Activated CD4-positive, alpha-beta T cell treated with anti-CD3 and anti-CD28 coated beads for 48 hours (primary cell): Measurements from ENCODE around the gene ZNF17.
"Not testable (repeated sequence)": the region's sequence is repeated elsewhere in the genome, so short reads cannot be mapped to it uniquely, and the experiment has no call there.

Source experiments
- DNase-seq: peaks from one replicate; pipeline ENCODE4 v3.0.0-alpha.2; 2020

ZNF17 gene

DNA sequence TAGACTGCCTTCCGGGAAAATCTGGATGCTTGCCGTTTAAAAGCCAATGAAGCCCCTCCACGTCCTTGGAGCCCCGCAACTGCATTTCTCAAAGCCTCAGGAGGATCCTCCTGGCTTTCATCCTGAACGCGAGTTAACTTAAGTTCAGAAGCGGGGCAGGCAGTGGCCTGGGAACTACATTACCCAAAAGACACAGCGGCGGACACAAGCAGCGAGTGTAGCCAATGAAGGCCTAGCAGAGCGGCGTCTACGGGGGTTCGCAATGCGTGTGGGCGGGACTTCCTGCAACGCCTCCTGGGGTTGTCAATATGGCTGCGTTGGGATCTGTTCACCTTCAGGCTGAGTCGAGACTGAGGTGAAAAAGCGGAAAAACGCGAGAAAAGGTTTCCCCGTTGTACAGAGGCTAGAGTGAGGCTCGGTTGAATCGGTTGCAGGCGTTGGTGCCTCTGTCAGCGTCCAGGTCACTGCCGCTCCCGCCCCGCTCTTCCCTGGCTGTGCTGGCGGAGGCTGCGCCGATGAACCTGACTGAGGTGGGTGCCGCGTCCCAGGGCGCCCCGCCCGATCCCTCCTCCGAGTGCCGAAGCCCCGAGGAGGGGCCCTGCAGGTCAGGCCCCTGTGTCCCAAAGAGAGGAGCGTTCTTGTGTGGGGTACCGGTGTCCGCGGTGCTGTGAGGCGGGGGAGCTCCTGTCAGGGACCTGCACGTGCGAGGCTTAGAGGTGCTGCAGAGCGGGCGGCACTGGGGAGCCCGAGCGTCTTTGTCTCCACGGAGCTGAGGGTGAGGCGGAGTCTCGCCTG is at the start of gene ZNF17:
Gene ZNF17, plus strand, starts transcription at position 285 of the 795 bp plus-strand sequence. CDS start 2,455 bp downstream, outside the sequence.
- DNase-seq: peak; percentile 94

GRCh38 chr19:57362419-57362818 is 48.5 kb upstream of the ZNF17 start:
- no peak for DNase-seq

GRCh38 chr19:57362997-57363687 is 47.8 kb upstream of the ZNF17 start, which contains the start of the genes TRAPPC2B and ZNF547:
Gene TRAPPC2B, plus strand, starts transcription at chr19:57363551. Its CDS starts 1,283 bp downstream, at chr19:57364834.
Gene ZNF547, plus strand, starts transcription at chr19:57363551. Its CDS starts 5,005 bp downstream, at chr19:57368556.
- DNase-seq: peak; percentile 98

GRCh38 chr19:57363688-57364181 is 47.2 kb upstream of the ZNF17 start:
- DNase-seq: no peak

DNA sequence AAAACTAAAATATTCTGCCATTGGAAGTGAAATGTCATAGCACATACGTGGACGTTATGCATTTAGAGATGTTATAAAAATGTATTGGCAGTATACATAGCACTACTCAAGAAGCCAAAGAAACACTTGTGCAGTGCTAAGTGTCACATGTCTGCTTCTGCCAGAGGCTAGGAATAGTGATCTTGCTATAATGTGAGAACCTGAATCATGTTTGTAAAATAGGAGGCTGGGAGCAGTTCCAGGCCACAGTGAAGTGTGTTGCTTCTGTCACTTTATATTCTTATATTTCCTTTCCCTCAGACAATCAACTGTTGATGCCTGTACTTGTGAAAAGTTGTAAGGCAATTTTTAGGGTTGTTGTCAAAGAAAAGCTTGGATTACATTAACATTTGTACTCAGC is 44.2 kb upstream of the ZNF17 start:
- no peak for DNase-seq

GRCh38 chr19:57374179-57374578 is 36.8 kb upstream of the ZNF17 start:
- no peak for DNase-seq

DNA sequence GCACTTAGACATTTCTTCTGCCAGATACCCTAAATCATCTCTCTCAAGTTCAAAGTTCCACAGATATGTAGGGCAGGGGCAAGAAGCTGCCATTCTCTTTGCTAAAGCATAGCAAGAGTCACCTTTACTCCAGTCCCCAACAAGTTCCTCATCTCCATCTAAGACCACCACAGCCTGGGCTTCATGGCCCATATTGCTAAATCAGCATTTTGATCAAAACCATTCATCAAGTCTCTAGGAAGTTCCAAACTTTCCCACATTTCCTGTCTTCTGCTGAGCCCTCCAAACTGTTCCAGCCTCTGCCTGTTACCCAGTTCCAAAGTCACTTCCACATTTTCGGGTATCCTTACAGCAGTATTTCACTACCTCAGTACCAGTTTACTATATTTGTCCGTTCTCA is 36.3 kb upstream of the ZNF17 start:
- DNase-seq: not testable (repeated sequence)

DNA sequence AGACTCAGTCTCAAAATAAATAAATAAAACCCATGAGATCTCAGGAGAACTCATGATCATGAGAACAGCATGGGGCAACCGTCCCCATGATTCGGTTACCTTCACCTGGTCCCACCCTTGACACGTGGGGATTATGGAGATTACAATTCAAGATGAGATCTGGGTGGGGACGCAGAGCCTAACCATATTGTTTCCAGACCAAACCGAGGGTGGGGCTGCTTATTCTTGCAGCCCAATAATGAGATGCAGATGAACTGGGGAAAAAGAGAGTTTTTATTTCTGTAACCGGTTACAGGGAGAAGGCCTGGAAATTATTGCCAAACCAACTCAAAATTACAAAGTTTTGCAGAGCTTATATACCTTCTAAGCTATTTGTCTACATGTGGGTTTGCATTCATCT is 34.8 kb upstream of the ZNF17 start:
- no peak for DNase-seq

- no peak for DNase-seq
Observed at GRCh38 chr19:57377498-57378146, 33.3 kb upstream of the ZNF17 start.

DNA sequence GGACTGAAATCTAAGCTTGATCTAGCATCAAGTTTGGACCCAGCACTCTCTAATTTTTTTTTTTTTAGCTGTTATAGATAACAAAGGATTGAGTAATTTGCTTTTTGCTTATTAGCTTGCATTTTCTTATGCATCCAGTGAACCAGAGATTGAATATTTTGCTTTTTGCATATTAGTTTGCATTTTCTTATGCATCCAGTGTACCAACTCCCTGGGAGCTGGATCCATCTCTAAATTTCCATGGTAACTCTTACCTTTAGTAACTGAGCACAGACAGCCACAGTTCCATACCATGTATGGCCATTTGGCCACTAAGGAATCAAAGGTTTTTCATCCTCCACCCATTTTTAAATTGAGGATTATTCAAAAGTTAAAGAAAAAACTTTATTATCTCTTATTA is 30.0 kb upstream of the ZNF17 start:
- DNase-seq: no peak

- DNase-seq: no peak
Observed at GRCh38 chr19:57382806-57383488, 28.0 kb upstream of the ZNF17 start.

DNA sequence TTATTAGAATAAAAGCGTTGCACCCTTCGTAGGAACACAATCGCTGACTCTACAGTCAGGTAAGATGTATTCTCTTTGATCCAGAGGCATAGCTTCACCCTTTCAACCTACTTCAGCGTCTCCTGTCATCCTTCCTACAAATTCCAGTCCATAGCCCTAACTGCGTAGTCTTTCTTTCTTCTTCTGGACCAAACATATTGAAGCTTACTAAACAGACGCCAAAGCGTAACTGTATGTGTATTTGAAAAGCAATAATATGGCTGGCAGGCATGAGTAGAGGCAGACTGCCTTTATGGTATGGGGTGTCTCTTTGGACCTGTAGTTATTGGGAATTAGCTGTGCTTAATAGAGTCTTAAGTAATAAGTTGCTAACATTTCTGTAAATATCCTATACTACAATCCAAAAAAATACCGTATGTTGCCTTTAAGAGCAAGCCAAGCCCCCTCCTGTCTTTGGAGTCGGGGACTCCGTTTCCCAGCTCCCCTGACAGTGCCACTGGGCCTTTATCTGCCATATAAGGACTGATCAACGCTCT is 21.7 kb upstream of the ZNF17 start:
- DNase-seq: no peak

DNA sequence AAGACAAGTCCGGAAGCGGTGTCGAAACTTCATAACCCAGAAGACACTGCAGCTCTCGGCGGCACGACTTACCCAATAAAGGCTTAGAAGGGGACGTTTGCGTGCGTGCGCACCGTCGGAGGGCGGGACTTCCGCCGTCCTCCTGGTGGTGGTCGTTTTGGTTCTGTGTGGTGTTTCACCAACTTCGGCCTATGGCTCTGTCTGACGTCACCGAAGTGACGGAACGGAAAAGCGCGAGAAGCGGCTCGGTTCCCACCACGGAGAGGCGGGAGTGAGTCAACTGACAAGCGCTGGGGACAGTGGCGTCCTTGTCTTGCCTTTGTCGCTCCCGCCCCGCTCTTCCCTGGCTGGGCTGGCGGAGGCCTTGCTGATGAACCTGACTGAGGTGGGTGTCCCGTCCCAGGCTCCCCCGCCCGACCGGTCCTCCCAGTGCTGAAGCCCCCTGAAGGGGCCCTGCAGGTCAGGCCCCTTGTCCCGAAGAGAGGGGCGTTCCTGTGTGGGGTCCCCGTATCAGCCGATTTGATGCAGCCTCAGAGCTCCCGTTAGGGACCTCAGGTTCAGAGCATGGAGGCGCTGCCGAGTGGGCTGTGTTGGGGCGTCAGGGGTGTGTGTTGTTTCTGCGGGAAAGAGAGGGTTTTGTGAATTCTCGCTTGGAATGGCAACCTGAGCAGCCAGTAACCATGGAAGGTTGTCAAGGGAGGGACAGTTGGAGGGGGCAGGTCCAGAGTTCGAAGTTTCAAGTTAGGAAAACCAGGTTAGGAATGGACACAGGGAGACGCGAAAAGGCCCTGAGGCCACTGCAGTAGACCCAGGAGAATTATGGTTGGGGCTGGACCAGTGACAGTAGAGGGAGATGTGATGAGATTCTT is 21.0 kb upstream of the ZNF17 start, which contains the start of gene ZNF548:
Gene ZNF548, plus strand, starts transcription at position 125 of the 869 bp plus-strand sequence. Its CDS starts 246 bp downstream, at position 371.
- DNase-seq: peak; percentile 97

DNA sequence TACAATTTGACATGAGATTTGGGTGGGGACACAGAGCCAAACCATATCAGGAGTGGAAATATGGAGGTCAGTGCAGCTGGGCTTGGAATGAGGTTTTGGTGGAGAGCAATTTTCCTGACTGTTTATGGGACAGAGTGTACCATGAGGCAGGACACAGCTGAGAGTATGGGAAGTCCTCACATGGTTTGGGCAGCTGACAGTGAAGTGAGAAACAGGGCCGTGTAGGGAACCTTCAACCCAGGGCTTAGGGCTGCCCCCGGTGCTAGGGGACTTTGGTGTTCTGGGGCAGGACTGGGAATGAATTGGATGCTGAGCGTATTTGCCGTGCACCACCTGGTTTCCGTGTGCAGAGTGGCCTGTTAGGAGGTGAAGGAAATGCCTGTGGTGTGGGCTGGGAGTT is 15.3 kb upstream of the ZNF17 start:
- no peak for DNase-seq

GRCh38 chr19:57398868-57399267 is 12.1 kb upstream of the ZNF17 start:
- DNase-seq: no peak

DNA sequence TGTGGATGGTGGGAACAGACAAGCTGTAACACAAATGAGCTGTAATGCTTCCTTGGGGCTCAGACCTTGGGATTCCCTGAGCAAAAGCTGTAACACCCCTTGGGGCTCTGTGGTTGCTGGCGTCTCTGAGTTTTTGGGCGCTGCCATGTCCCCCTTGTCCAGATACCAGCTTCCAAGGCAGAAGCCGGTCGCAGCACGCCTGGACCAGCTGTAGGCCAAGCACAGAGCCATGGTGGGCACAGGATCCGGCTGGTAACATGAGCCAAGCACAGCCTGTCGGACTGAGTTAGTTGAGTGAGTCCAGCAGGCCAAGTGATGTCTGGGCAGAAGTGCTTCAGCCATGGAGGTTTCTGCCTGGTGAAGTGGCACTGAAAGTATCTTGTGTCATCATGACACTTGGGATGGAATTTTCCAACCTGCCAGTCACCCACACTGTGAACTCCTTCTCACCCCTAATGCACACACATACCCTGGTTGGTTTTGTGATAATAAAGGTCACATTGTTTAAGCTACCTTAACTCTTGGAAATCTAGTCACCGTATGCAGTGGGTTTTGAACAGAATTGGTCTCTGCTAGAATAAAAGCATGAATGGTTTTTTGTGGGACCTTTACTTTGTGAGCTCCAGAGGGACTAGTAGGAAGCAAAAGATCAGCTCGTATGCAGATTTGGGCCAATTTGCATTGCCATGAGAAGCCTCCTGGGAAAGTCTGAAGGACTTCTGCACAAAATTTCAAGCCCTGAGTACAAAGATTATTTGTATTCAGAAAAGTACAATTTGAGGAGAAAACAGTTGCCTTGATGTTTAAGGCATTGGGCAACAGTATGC is 7.0 kb upstream of the ZNF17 start:
- DNase-seq: no peak

DNA sequence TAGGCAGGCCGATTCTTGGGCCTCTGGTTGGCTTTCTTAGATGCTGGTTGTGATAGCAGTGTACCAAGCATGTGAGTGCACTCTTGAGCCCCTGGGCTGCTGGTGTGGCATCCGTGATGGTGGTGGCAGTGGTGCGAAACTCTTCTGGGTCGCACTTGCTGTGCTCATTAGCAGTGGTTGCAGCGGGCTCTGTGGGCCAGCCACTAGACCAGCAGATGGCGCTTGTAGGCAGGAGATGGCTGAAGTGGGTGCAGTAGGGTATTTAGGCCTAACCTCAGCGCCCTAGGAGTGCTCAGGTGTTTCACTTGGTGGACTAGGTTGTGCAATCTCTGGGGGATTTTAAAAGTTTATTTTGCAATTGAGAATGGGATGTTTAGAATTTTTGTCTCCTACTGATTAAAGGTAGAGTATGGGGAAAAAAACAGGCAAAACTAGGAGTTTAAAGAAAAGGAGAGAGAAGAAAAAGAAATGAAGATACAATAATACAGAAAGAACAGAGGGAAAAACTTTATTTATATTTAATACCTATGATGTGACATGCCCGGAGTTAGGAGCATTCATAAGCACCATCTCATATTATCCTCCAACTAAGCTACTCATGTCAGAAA is 4.3 kb upstream of the ZNF17 start:
- DNase-seq: peak; percentile 81

DNA sequence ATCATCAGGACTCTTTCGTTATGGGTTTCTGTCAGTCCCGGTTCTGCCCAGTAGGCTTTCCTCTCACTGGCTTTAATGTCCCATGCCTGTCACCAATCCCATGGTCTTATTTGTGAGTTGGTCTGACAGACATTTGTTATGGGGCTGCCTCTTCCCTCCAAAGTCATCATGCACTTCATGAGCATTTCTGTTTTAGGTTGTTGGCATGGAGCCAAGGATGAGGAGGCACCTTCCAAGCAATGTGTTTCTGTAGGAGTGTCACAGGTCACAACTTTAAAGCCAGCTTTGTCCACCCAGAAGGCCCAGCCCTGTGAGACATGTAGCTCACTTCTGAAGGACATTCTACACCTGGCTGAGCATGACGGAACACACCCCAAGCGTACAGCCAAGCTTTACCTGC is 8.5 kb downstream of the ZNF17 start:
- no peak for DNase-seq

DNA sequence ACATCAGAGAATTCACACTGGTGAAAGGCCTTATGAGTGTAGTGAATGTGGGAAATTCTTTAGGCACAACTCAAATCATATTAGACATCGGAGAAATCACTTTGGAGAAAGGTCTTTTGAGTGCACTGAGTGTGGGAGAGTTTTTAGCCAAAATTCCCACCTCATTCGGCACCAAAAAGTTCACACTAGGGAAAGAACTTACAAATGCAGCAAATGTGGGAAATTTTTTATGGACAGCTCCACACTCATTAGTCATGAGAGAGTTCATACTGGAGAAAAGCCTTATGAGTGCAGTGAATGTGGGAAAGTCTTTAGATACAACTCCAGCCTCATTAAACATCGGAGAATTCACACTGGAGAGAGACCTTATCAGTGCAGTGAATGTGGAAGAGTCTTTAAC is 10.1 kb downstream of the ZNF17 start:
- no peak for DNase-seq
